NCI-H510A (cell line): Measurements from ENCODE around the gene SSTR3.

Source experiments
- DNase-seq: peaks from one replicate; lab custom pipeline; 2025; lab: John Stamatoyannopoulos, UW

SSTR3 gene

GRCh38 chr22:37167176-37167980 is 44.9 kb downstream of the SSTR3 start:
- DNase-seq, result no peak

- DNase-seq, result no peak
Measured at GRCh38 chr22:37166675-37167066, 45.6 kb downstream of the SSTR3 start.

- DNase-seq, result no peak
Measured at GRCh38 chr22:37165940-37166674, 46.2 kb downstream of the SSTR3 start.

- no peak for DNase-seq
Measured at GRCh38 chr22:37165066-37165465, 47.2 kb downstream of the SSTR3 start.

GRCh38 chr22:37164505-37164887 is 47.8 kb downstream of the SSTR3 start:
- no peak for DNase-seq

- no peak for DNase-seq
Measured at GRCh38 chr22:37163575-37164504, 48.4 kb downstream of the SSTR3 start.

- DNase-seq, result no peak
Measured at GRCh38 chr22:37163096-37163489, 49.2 kb downstream of the SSTR3 start.

GRCh38 chr22:37162221-37163095 is 49.8 kb downstream of the SSTR3 start:
- no peak for DNase-seq

GRCh38 chr22:37161443-37161842 is 50.8 kb downstream of the SSTR3 start:
- DNase-seq, result no peak

- no peak for DNase-seq
Measured at GRCh38 chr22:37160027-37160426, 52.2 kb downstream of the SSTR3 start.

- no peak for DNase-seq
Measured at GRCh38 chr22:37158963-37159290, 53.4 kb downstream of the SSTR3 start.

GRCh38 chr22:37157516-37158285 is 54.6 kb downstream of the SSTR3 start:
- DNase-seq, result no peak

- DNase-seq, result no peak
Measured at GRCh38 chr22:37156686-37157435, 55.4 kb downstream of the SSTR3 start.

- DNase-seq, result no peak
Measured at GRCh38 chr22:37155971-37156370, 56.3 kb downstream of the SSTR3 start.

- DNase-seq, result no peak
Measured at GRCh38 chr22:37154925-37155712, 57.2 kb downstream of the SSTR3 start.
